ENCODE results near the gene SIL1. TPM values are rescaled to one million over a fixed set of nuclear protein-coding genes. Genes with fewer than 3 reads are reported as not detected.
"Not testable (repeated sequence)": the region's sequence is repeated elsewhere in the genome, so short reads cannot be mapped to it uniquely, and the experiment has no call there.

Gene SIL1
- total RNA-seq, 1 donor from 2014 or later, result 26.1 TPM

- Histone ChIP-seq H3K9ac (ENCODE audit: low read depth in 1 of 3, low read length in 3 of 3) (no peak overlapping the region), H3K27ac (ENCODE audit: low read depth, low read length) (no peak overlapping the region), H3K27me3 (ENCODE audit: control insufficient read depth in 3 of 3, insufficient read depth in 3 of 3, low read length in 3 of 3) (no peaks in the 10 kb centered on the region), H3K36me3 (ENCODE audit: control insufficient read depth in 3 of 3, insufficient read depth in 3 of 3, low read length in 3 of 3) (peaks cover 8 to 26% (median 20%) of the 10 kb centered on the region in 3 donors), H3K4me3 (ENCODE audit: low read length in 3 of 3) (no peak overlapping the region), H3K4me1 (ENCODE audit: control insufficient read depth in 3 of 3, insufficient read depth in 3 of 3, low read length in 3 of 3) (peaks cover 0 to 3% (median 0%) of the 10 kb centered on the region in 3 donors), H3K9me3 (ENCODE audit: control insufficient read depth in 3 of 3, low read length in 3 of 3) (no peaks in the 10 kb centered on the region)
Measured at GRCh38 chr5:139022528-139022927, 175.6 kb downstream of the SIL1 start.

GRCh38 chr5:139021346-139021745, 176.8 kb downstream of the SIL1 start:
- Histone ChIP-seq H3K9me3 (ENCODE audit: control insufficient read depth in 3 of 3, low read length in 3 of 3) (no peaks in the 10 kb centered on the region), H3K27me3 (ENCODE audit: control insufficient read depth in 3 of 3, insufficient read depth in 3 of 3, low read length in 3 of 3) (no peaks in the 10 kb centered on the region), H3K27ac (ENCODE audit: low read depth, low read length) (no peak overlapping the region), H3K9ac (ENCODE audit: low read depth in 1 of 3, low read length in 3 of 3) (no peak overlapping the region), H3K4me3 (ENCODE audit: low read length in 3 of 3) (no peak overlapping the region), H3K36me3 (ENCODE audit: control insufficient read depth in 3 of 3, insufficient read depth in 3 of 3, low read length in 3 of 3) (peaks cover 8 to 26% (median 20%) of the 10 kb centered on the region in 3 donors), H3K4me1 (ENCODE audit: control insufficient read depth in 3 of 3, insufficient read depth in 3 of 3, low read length in 3 of 3) (peaks cover 0 to 3% (median 0%) of the 10 kb centered on the region in 3 donors)

GRCh38 chr5:139019880-139020279, 178.3 kb downstream of the SIL1 start:
- Histone ChIP-seq H3K27ac (ENCODE audit: low read depth, low read length) (no peak overlapping the region), H3K36me3 (ENCODE audit: control insufficient read depth in 3 of 3, insufficient read depth in 3 of 3, low read length in 3 of 3) (peaks cover 8 to 26% (median 20%) of the 10 kb centered on the region in 3 donors), H3K9ac (ENCODE audit: low read depth in 1 of 3, low read length in 3 of 3) (no peak overlapping the region), H3K4me1 (ENCODE audit: control insufficient read depth in 3 of 3, insufficient read depth in 3 of 3, low read length in 3 of 3) (peaks cover 0 to 3% (median 0%) of the 10 kb centered on the region in 3 donors), H3K9me3 (ENCODE audit: control insufficient read depth in 3 of 3, low read length in 3 of 3) (no peaks in the 10 kb centered on the region), H3K4me3 (ENCODE audit: low read length in 3 of 3) (no peak overlapping the region), H3K27me3 (ENCODE audit: control insufficient read depth in 3 of 3, insufficient read depth in 3 of 3, low read length in 3 of 3) (no peaks in the 10 kb centered on the region)

GRCh38 chr5:139019211-139019610, 179.0 kb downstream of the SIL1 start:
- H3K27me3 ChIP-seq (ENCODE audit: control insufficient read depth in 3 of 3, insufficient read depth in 3 of 3, low read length in 3 of 3), result no peaks in the 10 kb centered on the region
- H3K4me1 ChIP-seq (ENCODE audit: control insufficient read depth in 3 of 3, insufficient read depth in 3 of 3, low read length in 3 of 3), result peaks cover 0 to 3% (median 0%) of the 10 kb centered on the region in 3 donors
- peaks cover 8 to 26% (median 20%) of the 10 kb centered on the region in 3 donors for H3K36me3 ChIP-seq (ENCODE audit: control insufficient read depth in 3 of 3, insufficient read depth in 3 of 3, low read length in 3 of 3)
- H3K4me3 ChIP-seq (ENCODE audit: low read length in 3 of 3), result no peak overlapping the region
- no peak overlapping the region for H3K9ac ChIP-seq (ENCODE audit: low read depth in 1 of 3, low read length in 3 of 3)
- H3K9me3 ChIP-seq (ENCODE audit: control insufficient read depth in 3 of 3, low read length in 3 of 3), result no peaks in the 10 kb centered on the region
- H3K27ac ChIP-seq (ENCODE audit: low read depth, low read length), result no peak overlapping the region

- Histone ChIP-seq H3K4me3 (ENCODE audit: low read length in 3 of 3) (no peak overlapping the region), H3K27ac (ENCODE audit: low read depth, low read length) (no peak overlapping the region), H3K36me3 (ENCODE audit: control insufficient read depth in 3 of 3, insufficient read depth in 3 of 3, low read length in 3 of 3) (peaks cover 8 to 26% (median 20%) of the 10 kb centered on the region in 3 donors), H3K4me1 (ENCODE audit: control insufficient read depth in 3 of 3, insufficient read depth in 3 of 3, low read length in 3 of 3) (no peaks in the 10 kb centered on the region), H3K9ac (ENCODE audit: low read depth in 1 of 3, low read length in 3 of 3) (no peak overlapping the region), H3K27me3 (ENCODE audit: control insufficient read depth in 3 of 3, insufficient read depth in 3 of 3, low read length in 3 of 3) (no peaks in the 10 kb centered on the region), H3K9me3 (ENCODE audit: control insufficient read depth in 3 of 3, low read length in 3 of 3) (no peaks in the 10 kb centered on the region)
Measured at GRCh38 chr5:139017624-139018023, 180.5 kb downstream of the SIL1 start.

GRCh38 chr5:139016186-139016585, 182.0 kb downstream of the SIL1 start:
- Histone ChIP-seq H3K9ac (ENCODE audit: low read depth in 1 of 3, low read length in 3 of 3) (no peak overlapping the region), H3K36me3 (ENCODE audit: control insufficient read depth in 3 of 3, insufficient read depth in 3 of 3, low read length in 3 of 3) (peaks cover 8 to 26% (median 20%) of the 10 kb centered on the region in 3 donors), H3K4me1 (ENCODE audit: control insufficient read depth in 3 of 3, insufficient read depth in 3 of 3, low read length in 3 of 3) (no peaks in the 10 kb centered on the region), H3K27me3 (ENCODE audit: control insufficient read depth in 3 of 3, insufficient read depth in 3 of 3, low read length in 3 of 3) (no peaks in the 10 kb centered on the region), H3K4me3 (ENCODE audit: low read length in 3 of 3) (no peak overlapping the region), H3K9me3 (ENCODE audit: control insufficient read depth in 3 of 3, low read length in 3 of 3) (no peaks in the 10 kb centered on the region), H3K27ac (ENCODE audit: low read depth, low read length) (no peak overlapping the region)

GRCh38 chr5:139014726-139015125, 183.4 kb downstream of the SIL1 start:
- H3K9me3 ChIP-seq (ENCODE audit: control insufficient read depth in 3 of 3, low read length in 3 of 3), result no peaks in the 10 kb centered on the region

GRCh38 chr5:139012176-139012575, 186.0 kb downstream of the SIL1 start:
- Histone ChIP-seq H3K36me3 (ENCODE audit: control insufficient read depth in 3 of 3, insufficient read depth in 3 of 3, low read length in 3 of 3) (no peaks in the 10 kb centered on the region), H3K9me3 (ENCODE audit: control insufficient read depth in 3 of 3, low read length in 3 of 3) (no peaks in the 10 kb centered on the region), H3K27ac (ENCODE audit: low read depth, low read length) (no peak overlapping the region), H3K4me1 (ENCODE audit: control insufficient read depth in 3 of 3, insufficient read depth in 3 of 3, low read length in 3 of 3) (no peaks in the 10 kb centered on the region), H3K4me3 (ENCODE audit: low read length in 3 of 3) (no peak overlapping the region), H3K9ac (ENCODE audit: low read depth in 1 of 3, low read length in 3 of 3) (no peak overlapping the region), H3K27me3 (ENCODE audit: control insufficient read depth in 3 of 3, insufficient read depth in 3 of 3, low read length in 3 of 3) (no peaks in the 10 kb centered on the region)

More at GRCh38 chr5:139014726-139015125, 183.4 kb downstream of the SIL1 start:
- Histone ChIP-seq H3K4me3 (ENCODE audit: low read length in 3 of 3) (no peak overlapping the region), H3K36me3 (ENCODE audit: control insufficient read depth in 3 of 3, insufficient read depth in 3 of 3, low read length in 3 of 3) (peaks cover 3 to 11% (median 8%) of the 10 kb centered on the region in 3 donors), H3K27ac (ENCODE audit: low read depth, low read length) (no peak overlapping the region), H3K4me1 (ENCODE audit: control insufficient read depth in 3 of 3, insufficient read depth in 3 of 3, low read length in 3 of 3) (no peaks in the 10 kb centered on the region), H3K27me3 (ENCODE audit: control insufficient read depth in 3 of 3, insufficient read depth in 3 of 3, low read length in 3 of 3) (no peaks in the 10 kb centered on the region), H3K9ac (ENCODE audit: low read depth in 1 of 3, low read length in 3 of 3) (no peak overlapping the region)

GRCh38 chr5:139011156-139011555, 187.0 kb downstream of the SIL1 start:
- not testable (repeated sequence) for H3K9me3 ChIP-seq (ENCODE audit: control insufficient read depth in 3 of 3, low read length in 3 of 3); H3K4me3 ChIP-seq (ENCODE audit: low read length in 3 of 3); H3K27me3 ChIP-seq (ENCODE audit: control insufficient read depth in 3 of 3, insufficient read depth in 3 of 3, low read length in 3 of 3); H3K9ac ChIP-seq (ENCODE audit: low read depth in 1 of 3, low read length in 3 of 3); H3K36me3 ChIP-seq (ENCODE audit: control insufficient read depth in 3 of 3, insufficient read depth in 3 of 3, low read length in 3 of 3); H3K4me1 ChIP-seq (ENCODE audit: control insufficient read depth in 3 of 3, insufficient read depth in 3 of 3, low read length in 3 of 3); H3K27ac ChIP-seq (ENCODE audit: low read depth, low read length)

- no peaks in the 10 kb centered on the region for H3K27me3 ChIP-seq (ENCODE audit: control insufficient read depth in 3 of 3, insufficient read depth in 3 of 3, low read length in 3 of 3)
- no peaks in the 10 kb centered on the region for H3K9me3 ChIP-seq (ENCODE audit: control insufficient read depth in 3 of 3, low read length in 3 of 3)
- H3K4me3 ChIP-seq (ENCODE audit: low read length in 3 of 3), result no peak overlapping the region
- no peak overlapping the region for H3K9ac ChIP-seq (ENCODE audit: low read depth in 1 of 3, low read length in 3 of 3)
- no peak overlapping the region for H3K27ac ChIP-seq (ENCODE audit: low read depth, low read length)
- H3K36me3 ChIP-seq (ENCODE audit: control insufficient read depth in 3 of 3, insufficient read depth in 3 of 3, low read length in 3 of 3), result no peaks in the 10 kb centered on the region
- H3K4me1 ChIP-seq (ENCODE audit: control insufficient read depth in 3 of 3, insufficient read depth in 3 of 3, low read length in 3 of 3), result no peaks in the 10 kb centered on the region
Measured at GRCh38 chr5:139004374-139005307, 193.5 kb downstream of the SIL1 start.

Data from skeletal muscle tissue (tissue), 4 donors.